Stimulated activated CD4-positive, alpha-beta T cell treated with anti-CD3 and anti-CD28 coated beads, Interleukin-2, amount 100 ng/mL, for 48 hours (primary cell): ENCODE measurements around the gene ALG8.
"Not testable (repeated sequence)": the region's sequence is repeated elsewhere in the genome, so short reads cannot be mapped to it uniquely, and the experiment has no call there.

Source experiments
- DNase-seq, 2 donors: peaks; one replicate each; pipeline ENCODE4 v3.0.0-alpha.2; 2020

ALG8 gene

DNA sequence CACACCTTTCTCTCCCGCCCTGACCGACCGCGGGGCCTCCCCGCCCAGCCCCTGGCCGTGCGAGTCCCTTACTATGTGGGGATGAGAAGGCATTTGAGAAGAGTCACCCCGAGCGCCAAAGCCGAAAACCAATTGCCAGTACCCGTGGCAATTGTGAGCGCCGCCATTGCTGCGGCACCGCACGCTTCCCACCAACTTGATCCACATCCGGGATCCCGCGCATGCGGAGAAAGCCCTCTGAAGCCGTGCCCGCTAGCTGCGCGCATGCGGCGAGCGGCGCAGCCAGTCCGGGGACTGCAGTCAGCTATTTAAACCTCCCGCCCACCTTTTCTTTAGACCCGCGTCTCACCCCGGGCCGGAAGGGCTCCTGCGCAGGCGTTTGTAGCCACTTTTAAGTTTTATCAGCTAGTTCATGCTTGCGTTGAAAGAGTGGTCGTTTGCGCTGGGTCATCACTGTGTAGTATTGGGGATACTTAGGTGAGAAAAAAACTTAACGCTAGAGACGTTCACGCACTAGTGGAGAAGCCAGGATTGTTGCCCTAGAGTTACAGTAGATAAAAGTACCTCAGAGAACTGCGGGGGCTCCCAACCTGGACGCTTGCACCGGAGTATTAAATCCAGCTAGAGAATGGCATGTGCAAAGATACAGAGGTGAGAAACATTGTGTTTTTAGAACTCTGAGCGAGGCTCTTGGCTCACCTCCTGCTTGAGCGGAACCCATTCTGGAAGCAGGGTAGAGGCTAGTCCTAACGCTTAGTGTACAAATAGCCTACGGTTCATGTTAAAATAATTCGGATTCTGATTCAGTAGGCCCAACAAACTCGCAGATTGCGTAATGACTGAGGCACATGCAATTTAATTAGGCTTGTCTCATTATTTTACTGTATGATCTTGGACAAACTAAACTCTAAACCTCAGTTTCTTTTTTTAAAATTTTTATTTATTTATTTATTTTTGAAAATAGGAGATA is at the start of gene ALG8:
Gene ALG8, minus strand, starts transcription at position 205 of the 970 bp plus-strand sequence. Its CDS starts 38 bp downstream, at position 167.
- DNase-seq: peak; percentile 95 to 96

DNA sequence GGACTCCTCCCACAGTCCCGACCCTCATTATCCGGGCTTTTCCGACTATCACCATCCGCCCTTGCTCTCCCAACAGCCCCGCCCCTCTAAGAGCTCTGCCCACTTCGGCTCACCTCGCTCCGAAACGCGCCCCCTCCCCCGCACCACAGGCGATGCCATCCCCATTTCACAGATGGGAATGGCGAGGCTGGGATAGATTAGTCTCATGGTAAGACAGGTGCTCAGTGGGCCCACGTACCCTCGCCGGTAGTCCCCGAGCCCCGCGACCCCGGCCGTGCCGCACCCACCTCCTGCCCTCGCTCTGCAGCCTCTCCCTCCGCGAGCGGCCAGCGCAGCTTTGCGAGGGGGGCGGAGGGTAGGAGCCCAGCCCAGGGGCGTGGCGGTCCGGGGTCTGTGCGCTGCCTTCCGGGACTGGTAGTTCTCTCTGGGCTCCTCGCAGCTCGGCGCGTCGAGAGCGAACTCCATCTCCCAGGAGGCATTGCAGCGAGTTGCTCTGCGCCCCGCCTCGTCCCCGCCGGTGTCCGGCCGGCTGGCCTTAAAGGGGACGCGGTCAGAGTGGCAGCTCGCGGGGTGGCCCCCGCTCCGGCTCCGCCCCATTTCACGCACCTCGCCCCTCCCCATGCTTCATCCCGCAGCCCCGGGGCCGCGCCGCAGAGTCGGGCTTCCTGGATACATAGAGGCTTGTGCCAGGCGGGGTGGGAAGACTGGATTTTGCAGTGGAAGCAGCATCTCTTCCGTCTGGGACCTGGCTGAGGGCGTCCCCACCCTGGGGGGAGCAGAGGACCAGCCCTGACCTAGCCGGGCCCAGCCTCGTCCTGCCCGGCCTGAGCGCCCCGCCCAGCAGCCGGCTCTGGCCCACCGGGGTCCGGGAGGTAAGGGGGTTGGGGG is 49.1 kb upstream of the ALG8 start, which contains the start of the genes KCTD21 and USP35:
Gene KCTD21, minus strand, starts transcription at position 341 of the 888 bp plus-strand sequence. CDS start 14,072 bp downstream, outside the sequence.
Gene USP35, plus strand, starts transcription at position 634 of the 888 bp plus-strand sequence. CDS start 7,327 bp downstream, outside the sequence.
- DNase-seq: peak; percentile 87 to 89

DNA sequence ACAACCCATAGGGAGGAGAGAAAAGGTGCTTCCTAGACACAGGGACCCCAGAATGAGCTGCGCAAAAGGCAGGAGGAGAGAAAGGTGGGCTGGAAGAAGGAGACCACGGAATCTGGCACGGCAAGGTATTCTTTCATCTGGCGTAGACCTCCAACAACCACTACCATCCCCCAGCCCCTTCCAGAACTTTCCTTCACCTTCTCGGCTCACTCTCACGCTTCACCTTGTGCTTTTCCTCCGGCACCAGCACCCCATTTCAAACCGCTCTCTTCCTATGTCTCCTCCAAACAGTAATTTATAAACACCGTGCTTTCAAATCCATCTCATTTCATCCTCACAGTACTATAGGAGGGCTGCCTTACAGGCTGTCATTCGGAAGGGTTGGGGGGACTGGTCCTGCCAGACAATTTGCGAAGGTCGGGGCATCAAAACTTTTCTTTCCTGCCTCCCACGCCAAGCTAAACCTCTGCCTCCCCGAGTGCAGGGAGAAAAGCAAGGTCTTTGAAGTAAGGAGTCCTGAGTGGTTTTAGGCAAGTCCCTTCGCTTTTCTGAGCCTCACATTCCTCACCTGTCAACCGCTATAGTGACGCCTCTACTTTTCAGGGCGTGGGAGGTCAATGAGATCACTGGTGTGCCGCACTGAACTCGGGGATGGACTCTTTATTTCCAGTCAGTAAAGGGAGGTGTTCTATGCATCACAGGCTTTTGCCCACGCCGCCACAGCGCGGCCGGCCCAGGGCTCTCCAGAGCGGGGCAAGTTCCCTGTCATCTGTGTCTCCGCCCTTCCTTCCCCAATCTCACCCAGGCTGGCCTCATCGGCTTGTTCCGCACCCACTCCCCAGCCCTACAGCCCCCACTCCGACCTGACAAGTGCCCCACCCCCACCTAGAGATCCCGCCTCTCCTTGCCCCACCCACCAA is 48.2 kb upstream of the ALG8 start:
- DNase-seq: peak; percentile 54 to 69

- no peak for DNase-seq
Observed at GRCh38 chr11:78181185-78181584, 41.8 kb upstream of the ALG8 start.

- no peak for DNase-seq
Observed at GRCh38 chr11:78180751-78181150, 41.3 kb upstream of the ALG8 start.

DNA sequence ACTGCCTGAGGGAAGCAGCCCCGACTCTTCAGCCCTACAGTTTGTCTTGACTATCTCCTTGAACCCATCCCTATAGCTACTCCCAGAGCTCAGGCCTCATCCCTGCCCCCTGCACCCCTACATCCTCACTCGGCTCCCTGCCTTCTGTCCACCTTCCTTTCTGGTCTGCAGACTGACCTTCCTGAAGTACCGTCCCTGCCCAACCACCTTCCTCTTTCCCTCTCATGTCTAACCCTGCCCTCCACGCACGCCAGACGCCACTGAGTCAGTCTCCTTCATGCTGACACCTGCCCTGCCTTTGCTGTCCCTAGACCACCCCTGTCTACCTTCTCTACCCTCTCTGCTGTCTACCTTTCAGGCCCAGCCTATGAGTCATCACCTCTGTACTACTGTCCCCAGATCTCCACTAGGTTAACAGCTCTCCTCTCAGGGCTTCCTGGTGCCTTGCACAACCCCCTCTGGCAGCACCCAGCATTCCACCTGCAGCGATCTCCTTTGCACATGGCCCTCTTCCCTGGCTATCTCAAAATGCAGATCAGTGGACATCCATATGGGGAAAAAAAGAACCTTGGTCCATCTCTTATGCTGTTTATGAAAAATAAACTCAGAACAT is 40.1 kb upstream of the ALG8 start:
- DNase-seq: no peak

DNA sequence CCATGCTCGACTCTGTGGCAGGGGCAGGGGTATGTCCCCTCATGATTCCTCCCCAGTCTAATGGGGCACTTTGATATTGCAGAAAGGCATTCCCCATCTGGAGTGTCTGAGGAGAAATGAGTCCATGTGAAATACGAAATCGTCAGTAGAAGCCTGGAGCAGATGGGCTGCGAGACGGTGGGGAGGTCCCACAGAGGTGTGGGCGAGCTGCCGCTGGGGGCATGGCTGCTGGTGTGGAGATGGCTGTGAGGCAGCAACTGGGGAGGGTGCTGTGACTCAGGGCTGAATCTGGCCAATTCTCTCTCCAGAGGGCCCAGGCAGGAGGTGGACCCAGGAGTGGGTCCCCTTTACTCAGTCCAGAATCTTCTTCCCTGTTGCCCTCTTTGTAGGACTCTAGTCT is 37.8 kb upstream of the ALG8 start:
- DNase-seq: no peak

GRCh38 chr11:78176605-78177141 is 37.2 kb upstream of the ALG8 start:
- DNase-seq: no peak

- DNase-seq: not testable (repeated sequence)
Observed at GRCh38 chr11:78175862-78176261, 36.4 kb upstream of the ALG8 start.

GRCh38 chr11:78171951-78172350 is 32.5 kb upstream of the ALG8 start:
- DNase-seq: no peak

DNA sequence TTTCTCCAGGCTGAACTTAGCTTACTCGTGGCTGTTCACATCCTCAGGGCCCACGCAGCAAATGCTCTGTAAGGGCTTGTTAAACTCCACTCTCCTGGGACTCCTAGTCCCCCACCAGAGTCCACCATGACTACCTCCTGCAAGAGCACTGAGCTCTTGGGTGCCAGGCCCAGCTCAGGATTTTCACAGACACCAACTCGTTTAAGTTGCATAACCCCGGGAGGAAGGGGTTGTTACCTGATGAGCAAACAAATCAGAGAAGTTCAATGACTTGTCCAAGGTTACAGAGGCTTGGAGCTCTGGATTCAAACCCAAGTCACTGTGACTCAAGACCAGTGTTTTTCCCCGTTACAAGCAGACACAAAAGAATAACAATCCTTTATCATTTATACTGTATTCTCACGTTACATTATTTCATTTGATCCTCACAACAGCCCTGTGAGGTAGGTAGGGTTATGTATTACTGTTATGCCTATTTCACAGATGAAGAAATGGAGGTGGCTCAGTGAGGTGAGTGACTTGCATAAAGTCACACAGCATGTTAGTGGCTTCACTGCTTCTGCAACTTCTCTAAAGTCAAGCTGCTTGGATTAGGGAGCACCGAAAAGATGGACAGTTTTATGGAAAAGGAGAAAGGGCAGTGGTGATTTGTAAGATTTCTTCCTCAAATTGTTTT is 31.6 kb upstream of the ALG8 start:
- no peak for DNase-seq

GRCh38 chr11:78170413-78170812 is 31.0 kb upstream of the ALG8 start:
- no peak for DNase-seq

DNA sequence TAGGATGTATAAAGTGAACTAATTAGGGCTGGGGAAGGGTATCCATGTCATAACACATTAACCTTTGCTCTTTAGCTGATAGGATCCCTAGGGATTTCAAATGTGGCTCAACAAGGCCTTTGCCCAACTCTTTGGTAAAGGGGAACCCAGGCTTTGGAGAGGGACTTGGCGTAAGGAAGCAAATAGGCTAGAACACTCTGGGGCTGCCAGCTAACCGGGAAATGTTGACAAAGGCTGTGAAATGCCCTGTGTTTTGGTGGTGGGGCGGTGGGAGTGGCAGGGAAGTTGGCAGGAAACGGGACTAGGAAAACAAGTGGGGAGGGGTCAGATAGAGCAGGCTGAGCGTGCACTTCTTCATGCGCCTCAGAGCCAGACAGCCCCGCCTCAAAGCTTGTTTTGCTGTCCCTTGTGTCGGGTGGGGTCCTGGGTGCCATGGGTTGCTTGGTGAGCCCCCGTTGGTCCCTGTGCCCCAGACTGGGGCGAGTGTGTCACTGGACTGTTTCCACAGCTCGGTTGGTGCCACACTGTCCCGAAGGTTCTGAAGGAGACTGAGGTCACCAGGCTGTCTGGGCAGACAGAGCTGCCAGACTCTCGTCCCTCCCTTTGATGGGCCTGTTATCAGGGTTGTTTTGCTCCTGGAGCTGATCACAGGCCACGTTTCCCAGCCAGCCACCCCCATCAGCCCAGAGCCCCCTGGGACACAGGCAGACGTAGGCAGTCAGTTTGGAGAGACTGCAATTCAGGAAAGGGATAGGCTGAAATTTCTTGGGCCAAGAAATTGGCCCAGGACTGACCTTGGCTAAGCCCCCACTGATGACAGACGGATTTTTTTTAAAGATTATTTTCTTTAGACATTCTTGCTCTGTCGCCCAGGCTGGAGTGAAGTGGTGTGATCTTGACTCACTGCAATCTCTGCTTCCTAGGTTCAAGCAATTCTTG is 29.4 kb upstream of the ALG8 start:
- DNase-seq: no peak

DNA sequence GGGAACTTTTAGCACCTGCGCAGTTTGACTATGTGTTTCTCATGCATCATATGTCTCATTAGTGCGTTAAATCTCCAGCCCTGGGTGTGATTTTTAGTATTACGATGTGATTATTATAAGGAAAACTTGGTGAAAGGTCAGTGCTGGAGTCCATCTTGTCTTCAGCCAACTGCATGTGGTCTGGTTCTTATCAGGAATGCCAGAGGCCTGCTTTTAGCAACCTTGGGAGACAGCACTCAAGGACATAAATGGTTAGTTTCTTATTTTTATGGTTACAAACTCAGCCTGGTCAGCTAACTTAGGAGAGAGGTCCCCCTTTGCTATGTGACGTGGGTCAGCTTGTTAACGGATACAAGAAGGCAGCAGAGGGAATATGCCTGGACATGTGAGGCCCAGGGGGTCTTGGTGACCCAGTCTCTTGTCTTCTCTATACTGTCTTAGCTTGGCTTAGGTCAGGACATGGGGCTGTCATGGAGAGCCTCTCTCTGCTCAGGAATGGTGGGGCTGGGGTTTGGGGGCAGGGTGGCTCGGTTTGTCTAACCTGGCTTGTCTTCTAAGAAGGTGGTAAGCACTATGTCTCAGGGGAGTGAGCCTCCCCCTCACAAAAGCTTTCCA is 27.5 kb upstream of the ALG8 start:
- no peak for DNase-seq

GRCh38 chr11:78164471-78164870 is 25.0 kb upstream of the ALG8 start:
- DNase-seq: no peak

- no peak for DNase-seq
Observed at GRCh38 chr11:78163828-78164227, 24.4 kb upstream of the ALG8 start.

DNA sequence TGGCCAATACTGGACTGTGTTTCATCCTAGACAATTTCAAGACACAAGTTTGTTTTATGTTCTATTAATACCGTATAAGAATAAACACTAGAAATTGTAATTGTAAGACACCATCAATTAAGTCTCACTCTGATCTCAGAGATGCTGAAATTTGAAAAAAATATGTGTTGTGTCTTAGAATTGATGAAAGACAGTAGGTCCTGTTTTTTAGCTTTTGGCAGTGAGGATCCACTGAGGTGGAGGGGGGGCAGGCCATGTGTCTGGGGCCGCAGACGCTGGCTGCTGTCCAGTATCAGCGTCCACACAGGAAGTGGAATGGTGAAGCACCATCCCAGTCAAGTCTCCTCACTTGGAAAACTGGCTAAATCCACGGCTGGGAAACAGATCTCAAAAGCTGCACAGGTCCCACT is 22.5 kb upstream of the ALG8 start:
- no peak for DNase-seq

DNA sequence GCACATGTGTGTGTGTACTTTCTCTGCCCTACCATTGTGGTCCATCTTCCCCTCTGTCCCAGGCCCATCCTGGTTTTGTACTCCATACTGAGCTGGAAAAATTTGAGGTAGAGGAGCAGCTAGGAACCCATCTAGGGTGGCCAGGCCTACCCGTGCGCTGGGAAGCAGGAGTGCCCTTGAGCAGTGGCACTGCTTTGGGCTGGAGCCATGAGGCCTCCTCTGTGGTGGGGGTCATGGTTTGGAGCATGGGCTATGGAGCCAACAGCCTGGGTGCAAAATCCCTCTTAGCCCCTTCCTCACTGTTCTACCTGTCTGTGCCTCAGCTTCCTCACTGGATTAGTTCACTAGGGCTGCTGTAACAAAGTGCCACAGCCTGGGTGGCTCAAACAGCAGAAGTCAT is 21.9 kb upstream of the ALG8 start:
- no peak for DNase-seq

- no peak for DNase-seq
Observed at GRCh38 chr11:78160557-78160956, 21.1 kb upstream of the ALG8 start.
